Natural killer cell treated with Interleukin-12 subunit alpha and Interleukin-12 subunit beta and Interleukin-15 and Interleukin-18, amount 100 ng/mL, for 72 hours (primary cell): ENCODE measurements around the gene BUD13. TPM values are rescaled to one million over a fixed set of nuclear protein-coding genes. Genes with fewer than 3 reads are reported as not detected.

Experiments used
- ATAC-seq, 2 donors: fragments of 150-1000 bp; cut with Tn5 transposase in 1 of 2; sonication (Bioruptor Pico), chemical (Tn5 transposase) in 1 of 2; 2 replicates each; pipeline ENCODE4 v1.10.0; 2021
- DNase-seq: peaks from one replicate; pipeline ENCODE4 v3.0.0; 2022; ENCODE audit warnings: low spot score
- H3K27ac Mint-ChIP-seq, 2 donors: 1 replicate in 1 of 2; 2 replicates in 1 of 2; pipeline ENCODE4 v1.8.0; 2022; ENCODE audit warnings: mixed read lengths in 2 of 2, mild to moderate bottlenecking in 1 of 2, moderate library complexity in 1 of 2
- H3K27me3 Mint-ChIP-seq, 2 donors: 1 replicate in 1 of 2; 2 replicates in 1 of 2; pipeline ENCODE4 v1.8.0; 2022; ENCODE audit warnings: mixed read lengths in 2 of 2
- H3K36me3 Mint-ChIP-seq: one replicate; pipeline ENCODE4 v1.8.0; 2022; ENCODE audit warnings: mixed read lengths
- H3K4me1 Mint-ChIP-seq, 2 donors: 1 replicate in 1 of 2; 2 replicates in 1 of 2; pipeline ENCODE4 v1.8.0; 2022; ENCODE audit warnings: low read depth in 2 of 2, mixed read lengths in 2 of 2, mild to moderate bottlenecking in 1 of 2
- H3K4me3 Mint-ChIP-seq: one replicate; pipeline ENCODE4 v1.8.0; 2022; ENCODE audit warnings: mixed read lengths
- H3K9me3 Mint-ChIP-seq: 2 replicates; pipeline ENCODE4 v1.8.0; 2022; ENCODE audit warnings: mixed read lengths
- total RNA-seq, 2 donors: library from RNA; stranded (reverse); gene quantifications; one replicate each; pipeline ENCODE4 v1.2.3, GENCODE V29; 2022

The BUD13 gene
- total RNA-seq, 2 donors from 2014 or later, result 23.1 to 25.0 TPM

- Mint-ChIP-seq H3K36me3 (no peaks in the 10 kb centered on the region), H3K4me3 (no peak overlapping the region), H3K9me3 (no peaks in the 10 kb centered on the region)
Measured at GRCh38 chr11:116730241-116730561, 42.6 kb downstream of the BUD13 start.

GRCh38 chr11:116729501-116730240 is 43.1 kb downstream of the BUD13 start:
- H3K36me3 Mint-ChIP-seq, result no peaks in the 10 kb centered on the region
- H3K4me3 Mint-ChIP-seq, result no peak overlapping the region
- DNase-seq (no peak), ATAC-seq (no peak)
- H3K4me1 Mint-ChIP-seq, result peaks cover 8 to 12% of the 10 kb centered on the region in 2 donors
- H3K27me3 Mint-ChIP-seq, result peaks cover 3 to 8% of the 10 kb centered on the region in 2 donors
- no peaks in the 10 kb centered on the region for H3K9me3 Mint-ChIP-seq
- no peak overlapping the region for H3K27ac Mint-ChIP-seq

More at GRCh38 chr11:116730241-116730561, 42.6 kb downstream of the BUD13 start:
- peaks cover 8 to 12% of the 10 kb centered on the region in 2 donors for H3K4me1 Mint-ChIP-seq
- DNase-seq (no peak), ATAC-seq (no peak)
- H3K27ac Mint-ChIP-seq, result no peak overlapping the region
- H3K27me3 Mint-ChIP-seq, result peaks cover 3 to 8% of the 10 kb centered on the region in 2 donors

GRCh38 chr11:116727990-116728389 is 44.8 kb downstream of the BUD13 start:
- Mint-ChIP-seq H3K27ac (no peak overlapping the region), H3K4me1 (peaks cover 6 to 8% of the 10 kb centered on the region in 2 donors), H3K4me3 (no peak overlapping the region), H3K27me3 (peaks cover 5 to 12% of the 10 kb centered on the region in 2 donors), H3K9me3 (no peaks in the 10 kb centered on the region), H3K36me3 (no peaks in the 10 kb centered on the region)
- ATAC-seq (no peak), DNase-seq (no peak)

GRCh38 chr11:116725434-116726221 is 47.2 kb downstream of the BUD13 start:
- DNase-seq, result no peak

GRCh38 chr11:116724813-116725212 is 48.0 kb downstream of the BUD13 start:
- no peak for DNase-seq
- Mint-ChIP-seq H3K27ac (no peak overlapping the region), H3K4me1 (no peaks in the 10 kb centered on the region), H3K9me3 (no peaks in the 10 kb centered on the region), H3K4me3 (no peak overlapping the region), H3K36me3 (no peaks in the 10 kb centered on the region), H3K27me3 (peaks cover 7 to 15% of the 10 kb centered on the region in 2 donors)
- ATAC-seq, result peak in 1 of 2 donors; percentile 26

More at GRCh38 chr11:116725434-116726221, 47.2 kb downstream of the BUD13 start:
- Mint-ChIP-seq H3K4me1 (no peaks in the 10 kb centered on the region), H3K4me3 (no peak overlapping the region), H3K9me3 (no peaks in the 10 kb centered on the region), H3K27ac (no peak overlapping the region), H3K27me3 (peaks cover 7 to 15% of the 10 kb centered on the region in 2 donors), H3K36me3 (no peaks in the 10 kb centered on the region)
- ATAC-seq, result no peak

GRCh38 chr11:116723511-116723910 is 49.3 kb downstream of the BUD13 start:
- peaks cover 7 to 15% of the 10 kb centered on the region in 2 donors for H3K27me3 Mint-ChIP-seq
- no peak for DNase-seq
- H3K27ac Mint-ChIP-seq, result no peak overlapping the region
- H3K4me1 Mint-ChIP-seq, result no peaks in the 10 kb centered on the region
- peak in 1 of 2 donors; percentile 19 for ATAC-seq
- H3K4me3 Mint-ChIP-seq, result no peak overlapping the region
- no peaks in the 10 kb centered on the region for H3K9me3 Mint-ChIP-seq
- H3K36me3 Mint-ChIP-seq, result no peaks in the 10 kb centered on the region

- H3K9me3 Mint-ChIP-seq, result no peaks in the 10 kb centered on the region
- DNase-seq, result no peak
- H3K27me3 Mint-ChIP-seq, result peaks cover 4 to 6% of the 10 kb centered on the region in 2 donors
- ATAC-seq, result no peak
- no peak overlapping the region for H3K4me3 Mint-ChIP-seq
- H3K4me1 Mint-ChIP-seq, result no peaks in the 10 kb centered on the region
- H3K27ac Mint-ChIP-seq, result no peak overlapping the region
- H3K36me3 Mint-ChIP-seq, result no peaks in the 10 kb centered on the region
Measured at GRCh38 chr11:116721988-116722387, 50.8 kb downstream of the BUD13 start.

- Mint-ChIP-seq H3K4me3 (no peak overlapping the region), H3K4me1 (no peaks in the 10 kb centered on the region), H3K27me3 (peaks cover 4 to 6% of the 10 kb centered on the region in 2 donors), H3K27ac (no peak overlapping the region), H3K9me3 (no peaks in the 10 kb centered on the region), H3K36me3 (no peaks in the 10 kb centered on the region)
- DNase-seq (no peak), ATAC-seq (no peak)
Measured at GRCh38 chr11:116720895-116721294, 51.9 kb downstream of the BUD13 start.

- ATAC-seq (no peak), DNase-seq (no peak)
- Mint-ChIP-seq H3K36me3 (no peaks in the 10 kb centered on the region), H3K9me3 (no peaks in the 10 kb centered on the region), H3K4me1 (no peaks in the 10 kb centered on the region), H3K27ac (no peak overlapping the region), H3K27me3 (peaks cover 4 to 6% of the 10 kb centered on the region in 2 donors), H3K4me3 (no peak overlapping the region)
Measured at GRCh38 chr11:116718955-116719501, 53.8 kb downstream of the BUD13 start.

- peaks cover 0 to 5% of the 10 kb centered on the region in 2 donors for H3K27me3 Mint-ChIP-seq
- no peak for ATAC-seq
- no peak overlapping the region for H3K4me3 Mint-ChIP-seq
- no peak for DNase-seq
- no peaks in the 10 kb centered on the region for H3K36me3 Mint-ChIP-seq
- no peaks in the 10 kb centered on the region for H3K9me3 Mint-ChIP-seq
- no peaks in the 10 kb centered on the region for H3K4me1 Mint-ChIP-seq
- H3K27ac Mint-ChIP-seq, result no peak overlapping the region
Measured at GRCh38 chr11:116716621-116717020, 56.2 kb downstream of the BUD13 start.

- H3K4me1 Mint-ChIP-seq, result no peaks in the 10 kb centered on the region
- DNase-seq, result no peak
- no peaks in the 10 kb centered on the region for H3K9me3 Mint-ChIP-seq
- no peaks in the 10 kb centered on the region for H3K36me3 Mint-ChIP-seq
- no peak overlapping the region for H3K27ac Mint-ChIP-seq
- no peak overlapping the region for H3K4me3 Mint-ChIP-seq
- H3K27me3 Mint-ChIP-seq, result peaks cover 0 to 9% of the 10 kb centered on the region in 2 donors
- ATAC-seq, result no peak
Measured at GRCh38 chr11:116715383-116715782, 57.4 kb downstream of the BUD13 start.

GRCh38 chr11:116714902-116715301 is 57.9 kb downstream of the BUD13 start:
- H3K27me3 Mint-ChIP-seq, result peaks cover 0 to 9% of the 10 kb centered on the region in 2 donors
- H3K4me1 Mint-ChIP-seq, result no peaks in the 10 kb centered on the region
- ATAC-seq (no peak), DNase-seq (no peak)
- H3K27ac Mint-ChIP-seq, result no peak overlapping the region
- H3K36me3 Mint-ChIP-seq, result no peaks in the 10 kb centered on the region
- H3K4me3 Mint-ChIP-seq, result no peak overlapping the region
- no peaks in the 10 kb centered on the region for H3K9me3 Mint-ChIP-seq

GRCh38 chr11:116712428-116712827 is 60.4 kb downstream of the BUD13 start:
- peaks cover 8 to 14% of the 10 kb centered on the region in 2 donors for H3K27me3 Mint-ChIP-seq
- no peak overlapping the region for H3K4me3 Mint-ChIP-seq
- no peak overlapping the region for H3K27ac Mint-ChIP-seq
- no peaks in the 10 kb centered on the region for H3K36me3 Mint-ChIP-seq
- no peak for DNase-seq
- no peaks in the 10 kb centered on the region for H3K9me3 Mint-ChIP-seq
- ATAC-seq, result no peak
- no peaks in the 10 kb centered on the region for H3K4me1 Mint-ChIP-seq

GRCh38 chr11:116710762-116711161 is 62.0 kb downstream of the BUD13 start:
- no peak overlapping the region for H3K4me3 Mint-ChIP-seq
- no peak for DNase-seq
- peaks cover 8 to 14% of the 10 kb centered on the region in 2 donors for H3K27me3 Mint-ChIP-seq
- peak in 1 of 2 donors; percentile 12 for ATAC-seq
- no peak overlapping the region for H3K27ac Mint-ChIP-seq
- H3K36me3 Mint-ChIP-seq, result no peaks in the 10 kb centered on the region
- no peaks in the 10 kb centered on the region for H3K9me3 Mint-ChIP-seq
- no peaks in the 10 kb centered on the region for H3K4me1 Mint-ChIP-seq
